ENCODE results near the gene ORMDL2.
"Not testable (repeated sequence)": the region's sequence is repeated elsewhere in the genome, so short reads cannot be mapped to it uniquely, and the experiment has no call there.

ORMDL2 gene

GRCh38 chr12:55828357-55828756 is 10.5 kb downstream of the ORMDL2 start:
- no peak for DNase-seq (ENCODE audit: low read depth in 2 of 2)

GRCh38 chr12:55829967-55830600 is 12.2 kb downstream of the ORMDL2 start:
- no peak for DNase-seq (ENCODE audit: low read depth in 2 of 2)

- DNase-seq (ENCODE audit: low read depth in 2 of 2), result peak; percentile 33 to 35
These were observed 13.0 kb downstream of the ORMDL2 start for GRCh38 chr12:55830601-55831446.

GRCh38 chr12:55831447-55831815 is 13.6 kb downstream of the ORMDL2 start:
- no peak for DNase-seq (ENCODE audit: low read depth in 2 of 2)

- no peak for DNase-seq (ENCODE audit: low read depth in 2 of 2)
These were observed 15.2 kb downstream of the ORMDL2 start for GRCh38 chr12:55833056-55833455.

- DNase-seq (ENCODE audit: low read depth in 2 of 2), result not testable (repeated sequence)
These were observed 16.6 kb downstream of the ORMDL2 start for GRCh38 chr12:55834400-55834799.

GRCh38 chr12:55838361-55838760 is 20.5 kb downstream of the ORMDL2 start:
- DNase-seq (ENCODE audit: low read depth in 2 of 2), result no peak

- DNase-seq (ENCODE audit: low read depth in 2 of 2), result no peak
These were observed 21.7 kb downstream of the ORMDL2 start for GRCh38 chr12:55839345-55840140.

- no peak for DNase-seq (ENCODE audit: low read depth in 2 of 2)
These were observed 22.9 kb downstream of the ORMDL2 start for GRCh38 chr12:55840581-55841351.

GRCh38 chr12:55842681-55843429 is 25.0 kb downstream of the ORMDL2 start, which contains the start of gene MMP19:
Gene MMP19, minus strand, starts transcription at chr12:55842936. Its CDS starts 106 bp downstream, at chr12:55842830.
- DNase-seq (ENCODE audit: low read depth in 2 of 2), result peak; percentile 57 to 58

- DNase-seq (ENCODE audit: low read depth in 2 of 2), result no peak
These were observed 25.6 kb downstream of the ORMDL2 start for GRCh38 chr12:55843431-55843830.

GRCh38 chr12:55844961-55845360 is 27.1 kb downstream of the ORMDL2 start:
- no peak for DNase-seq (ENCODE audit: low read depth in 2 of 2)

- no peak for DNase-seq (ENCODE audit: low read depth in 2 of 2)
These were observed 27.5 kb downstream of the ORMDL2 start for GRCh38 chr12:55845361-55845760.

- no peak for DNase-seq (ENCODE audit: low read depth in 2 of 2)
These were observed 28.1 kb downstream of the ORMDL2 start for GRCh38 chr12:55845785-55846496.

- DNase-seq (ENCODE audit: low read depth in 2 of 2), result peak; percentile 29 to 42
These were observed 29.2 kb downstream of the ORMDL2 start for GRCh38 chr12:55847033-55847432.

- DNase-seq (ENCODE audit: low read depth in 2 of 2), result peak; percentile 99
These were observed 29.9 kb downstream of the ORMDL2 start for GRCh38 chr12:55847603-55848291.

GRCh38 chr12:55849616-55850343 is 31.9 kb downstream of the ORMDL2 start:
- no peak for DNase-seq (ENCODE audit: low read depth in 2 of 2)

- DNase-seq (ENCODE audit: low read depth in 2 of 2), result no peak
These were observed 32.6 kb downstream of the ORMDL2 start for GRCh38 chr12:55850401-55850800.

- DNase-seq (ENCODE audit: low read depth in 2 of 2), result no peak
These were observed 33.1 kb downstream of the ORMDL2 start for GRCh38 chr12:55850893-55851292.
